ENCODE measurements around the gene NID2.

NID2 gene

DNA sequence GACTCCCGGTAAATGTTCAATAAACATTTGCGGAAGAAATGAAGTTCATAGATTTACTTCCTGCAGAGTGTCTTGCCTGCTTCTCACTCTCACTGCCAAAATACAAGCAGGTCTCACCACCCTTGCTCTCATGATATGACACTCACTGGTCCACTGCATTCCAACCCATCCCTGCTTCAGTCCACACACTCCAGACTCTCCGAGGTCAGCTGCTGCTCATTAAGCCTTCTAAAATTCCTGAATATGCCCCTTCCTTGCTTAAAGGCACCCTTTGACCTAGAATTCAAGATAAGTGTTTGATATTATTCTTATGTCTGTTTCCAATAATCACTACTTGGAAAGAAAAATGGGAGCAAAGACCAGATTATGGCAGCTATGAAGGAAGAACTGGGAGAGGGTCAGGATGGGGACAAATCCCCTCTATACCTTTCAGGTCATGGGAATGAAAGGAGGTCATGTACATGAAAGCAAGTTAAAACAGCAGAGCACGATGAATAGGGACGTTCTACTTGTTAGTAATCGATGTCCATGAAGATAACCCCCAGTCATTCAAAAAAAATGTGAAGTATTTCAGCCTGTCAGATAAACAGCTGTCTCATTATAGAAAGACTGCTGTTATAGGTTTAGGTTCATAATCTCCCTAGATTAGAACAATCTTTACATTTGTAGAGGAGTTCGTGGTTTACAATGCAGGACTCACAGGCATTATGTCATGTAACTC is 10.5 kb upstream of the NID2 start:
- DNase-seq (ENCODE audit: low read depth) = no peak

DNA sequence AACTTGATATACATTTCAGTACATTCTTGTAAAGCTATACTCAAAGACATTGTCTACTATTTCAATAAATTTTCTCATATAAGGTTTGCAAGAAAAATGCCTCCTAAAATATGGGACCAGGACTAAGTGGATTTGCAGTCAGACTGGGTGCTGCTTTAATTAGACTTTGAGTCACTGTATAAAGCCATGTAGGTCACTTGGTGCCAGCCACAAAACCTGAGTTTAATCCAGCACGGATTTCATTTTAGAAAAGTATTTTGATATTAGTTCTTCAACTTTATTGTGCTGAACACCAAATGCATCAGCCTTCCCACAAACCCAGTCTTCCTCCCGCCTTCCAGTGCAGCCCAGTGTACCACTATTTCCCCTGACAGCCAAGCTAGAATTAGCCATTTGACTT is 9.9 kb upstream of the NID2 start:
- DNase-seq (ENCODE audit: low read depth) = no peak

DNA sequence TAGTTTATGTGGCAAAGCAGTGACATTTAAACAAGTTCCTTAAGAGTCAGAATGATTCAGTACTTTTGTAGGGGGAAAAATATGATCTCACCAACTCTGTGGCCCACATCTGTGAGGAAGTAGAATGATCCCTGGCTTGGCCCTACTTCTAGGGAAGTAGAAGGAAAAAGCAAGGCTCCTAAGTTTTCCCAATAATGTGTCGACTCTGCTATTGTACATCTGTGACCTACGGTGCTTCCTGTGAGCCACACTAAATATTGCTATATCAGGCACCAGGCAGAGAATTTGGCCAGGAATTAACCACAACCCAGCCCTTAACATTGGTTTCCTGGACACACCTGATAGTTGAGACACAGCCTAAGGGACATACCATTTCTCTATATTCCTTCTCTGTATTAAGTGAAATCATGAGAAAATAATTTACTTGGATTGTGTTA is 9.3 kb upstream of the NID2 start:
- DNase-seq (ENCODE audit: low read depth) = no peak

DNA sequence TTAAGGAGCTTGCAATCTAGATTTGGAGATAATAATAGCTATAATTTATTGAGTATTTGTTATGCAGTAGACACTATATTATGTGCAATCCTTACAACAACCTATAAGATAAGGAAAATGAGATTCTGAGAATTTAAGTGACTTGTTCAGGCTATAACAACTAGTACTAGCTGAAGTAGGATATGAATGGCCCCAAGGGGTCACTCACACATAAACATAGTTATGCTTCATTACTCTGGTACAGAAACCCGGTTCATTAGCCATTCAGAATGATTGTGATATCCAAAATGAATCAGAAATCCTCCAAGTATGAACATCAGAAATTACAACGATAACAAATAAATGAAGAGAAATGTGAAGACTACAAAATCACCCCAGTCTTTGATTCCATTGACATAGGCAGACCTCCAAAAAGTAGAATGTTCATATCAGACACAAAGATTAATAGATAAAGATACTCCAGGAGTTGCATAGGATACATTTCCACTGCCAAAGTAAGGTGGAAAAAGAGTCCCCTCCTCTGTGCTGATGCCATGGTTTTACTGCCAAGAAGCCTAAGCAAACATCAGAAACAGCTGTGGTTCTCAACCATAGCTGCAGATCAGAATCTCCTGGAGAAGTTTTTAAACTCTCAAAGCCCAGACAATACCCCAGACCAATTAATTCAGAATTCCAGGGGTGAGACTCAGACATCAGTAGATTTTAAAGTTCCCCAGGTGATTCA is 8.6 kb upstream of the NID2 start:
- no peak for DNase-seq (ENCODE audit: low read depth)

DNA sequence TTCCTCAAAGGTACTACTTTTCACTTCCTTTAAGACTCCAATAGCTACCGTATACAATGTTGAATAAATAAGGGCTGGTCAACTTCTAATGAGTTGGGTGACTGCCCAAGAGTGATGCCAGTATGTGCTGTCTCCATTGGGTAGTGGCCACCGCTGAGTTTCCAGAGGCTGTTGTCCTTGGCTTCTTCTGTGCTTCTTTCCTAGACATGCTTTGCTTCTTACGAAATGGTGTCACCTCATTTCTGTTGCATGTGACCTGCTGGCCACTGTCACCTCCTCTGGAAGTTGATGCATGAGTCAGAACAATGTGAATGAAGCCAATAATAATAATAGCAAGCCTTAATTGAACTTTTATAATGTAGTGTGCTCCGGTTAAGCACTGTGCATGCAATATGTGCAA is 7.5 kb upstream of the NID2 start:
- no peak for DNase-seq (ENCODE audit: low read depth)

DNA sequence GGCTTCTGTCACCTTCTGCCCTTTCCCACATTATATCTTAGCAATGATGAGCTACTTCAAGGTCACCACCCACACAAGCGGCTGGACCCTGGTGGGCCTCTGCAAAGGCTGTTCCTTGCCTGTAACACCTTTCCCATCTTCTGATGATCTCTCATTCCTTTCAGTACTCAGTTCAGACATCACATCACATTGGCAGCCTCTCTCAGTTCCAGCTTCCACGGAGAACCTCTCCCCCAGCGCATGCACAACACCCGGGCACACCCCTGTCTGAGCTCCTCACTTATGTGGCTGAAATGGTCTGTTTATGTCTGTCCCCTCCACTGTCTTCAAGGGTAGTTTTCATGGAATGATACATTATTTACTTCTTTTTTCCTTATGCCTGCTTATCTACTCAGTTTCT is 6.5 kb upstream of the NID2 start:
- no peak for DNase-seq (ENCODE audit: low read depth)

DNA sequence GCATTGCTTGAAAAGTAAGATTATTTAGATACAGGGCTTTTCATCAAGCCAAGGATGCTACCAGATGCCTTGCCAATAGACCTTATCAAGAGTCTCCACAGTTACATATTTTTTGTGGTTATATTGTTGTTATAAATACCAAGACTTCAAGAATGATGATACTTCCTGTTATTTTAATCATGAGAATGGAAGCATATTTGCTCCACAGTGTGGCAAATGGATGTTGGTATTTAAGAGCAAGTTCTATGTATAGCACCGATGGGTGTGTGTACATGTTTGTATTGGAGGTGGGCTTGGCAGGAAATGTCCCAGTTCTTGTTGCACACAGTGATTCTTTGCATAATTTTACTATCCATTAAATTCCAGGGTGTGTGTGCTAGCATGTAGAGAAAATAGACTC is 4.4 kb upstream of the NID2 start:
- no peak for DNase-seq (ENCODE audit: low read depth)

DNA sequence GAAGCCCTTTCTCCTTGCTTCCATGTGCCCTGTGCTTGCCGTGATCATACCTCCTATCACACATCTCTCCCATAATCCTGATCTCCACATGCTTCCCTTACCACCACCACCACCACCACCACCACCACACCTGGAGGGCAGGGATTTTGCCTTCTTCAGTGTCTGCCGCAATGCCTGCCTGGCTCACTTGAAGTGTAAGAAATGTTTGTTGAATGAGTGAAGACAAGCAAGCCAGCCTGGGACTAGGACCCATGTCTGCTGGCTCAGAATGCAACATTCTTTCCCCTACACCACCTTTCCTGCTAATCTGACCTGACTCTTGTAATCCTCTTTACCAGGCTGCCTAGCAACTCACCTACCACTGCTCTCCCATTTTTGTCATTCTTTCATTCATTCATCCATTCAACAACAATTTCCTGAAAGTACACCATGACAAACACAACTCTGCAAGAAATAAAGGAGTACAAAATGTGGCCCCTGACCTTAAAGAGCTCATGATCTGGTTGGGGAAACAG is 3.5 kb upstream of the NID2 start:
- DNase-seq (ENCODE audit: low read depth) = no peak

DNA sequence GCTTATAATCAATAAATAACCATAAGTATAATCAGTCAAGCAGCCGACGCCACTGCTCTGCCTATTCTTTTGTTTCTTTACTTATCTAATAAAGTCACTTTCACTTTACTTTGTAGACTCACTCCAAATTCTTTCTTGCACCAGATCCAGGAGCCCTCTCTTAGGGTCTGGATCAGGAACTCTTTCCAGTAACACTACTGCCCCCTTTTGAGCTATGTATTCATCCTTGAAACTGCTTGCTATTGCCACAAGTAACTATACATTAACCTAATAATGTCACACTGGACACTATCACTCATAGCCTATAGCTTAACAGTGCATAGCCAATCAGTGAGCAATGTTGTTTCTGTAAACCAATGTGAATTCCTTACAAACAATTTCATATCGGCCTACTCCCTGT is 2.8 kb upstream of the NID2 start:
- DNase-seq (ENCODE audit: low read depth) = no peak

DNA sequence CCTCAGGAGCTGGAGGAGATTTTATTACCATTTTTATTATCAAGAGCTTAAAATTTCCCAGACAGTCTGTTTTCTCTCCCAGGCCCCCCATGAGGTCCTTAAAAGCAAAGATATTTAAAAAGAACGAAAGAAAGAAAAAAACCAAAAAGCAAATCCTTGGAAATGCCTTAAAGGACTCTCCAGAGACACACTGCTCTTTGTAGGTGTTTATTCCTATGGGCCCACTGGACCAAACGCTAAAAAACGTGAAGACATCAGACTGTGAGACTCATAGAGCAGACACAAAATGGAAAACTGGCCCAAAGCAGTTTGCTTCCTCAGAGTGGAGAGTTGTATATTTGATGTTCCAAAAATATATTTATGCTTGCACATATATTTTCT is 1.2 kb upstream of the NID2 start:
- DNase-seq (ENCODE audit: low read depth) = no peak

DNA sequence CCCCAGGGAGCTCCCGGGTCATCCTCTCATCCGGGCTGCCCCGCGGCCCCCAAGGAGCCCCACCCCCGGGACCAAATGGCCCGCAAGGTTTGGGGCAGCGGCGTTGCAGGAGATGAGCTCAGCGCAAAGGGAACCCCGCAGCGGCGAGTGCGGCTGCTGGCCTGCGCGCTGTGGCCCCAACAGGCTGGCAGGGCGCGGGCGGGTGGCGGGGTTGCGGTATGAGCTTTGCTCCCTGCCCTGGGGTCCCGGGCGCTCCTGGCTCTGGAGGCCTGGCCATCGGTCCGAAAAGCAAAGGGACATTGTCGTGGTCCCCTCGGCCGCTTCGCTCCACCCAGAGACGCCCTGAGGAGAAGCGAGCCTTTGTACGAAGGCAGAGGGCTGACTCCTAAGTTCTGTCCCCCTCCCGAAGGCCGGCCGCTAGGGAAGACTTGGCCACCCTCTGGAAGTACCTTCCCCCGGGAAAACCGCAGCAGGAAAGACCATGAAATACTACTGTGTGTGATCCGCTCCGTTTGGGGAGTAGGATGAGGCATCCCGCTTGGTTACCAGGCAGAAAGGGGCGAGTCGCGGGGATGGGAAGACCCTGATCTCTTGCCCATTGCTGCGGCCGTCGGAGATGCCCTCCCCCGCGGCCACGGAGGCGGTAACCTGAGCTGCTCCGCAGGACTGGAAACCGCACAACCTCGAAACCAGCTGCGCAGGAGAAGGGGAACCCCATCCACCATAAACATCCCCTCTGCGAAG is 620 bp upstream of the NID2 start:
- DNase-seq (ENCODE audit: low read depth) = no peak

DNA sequence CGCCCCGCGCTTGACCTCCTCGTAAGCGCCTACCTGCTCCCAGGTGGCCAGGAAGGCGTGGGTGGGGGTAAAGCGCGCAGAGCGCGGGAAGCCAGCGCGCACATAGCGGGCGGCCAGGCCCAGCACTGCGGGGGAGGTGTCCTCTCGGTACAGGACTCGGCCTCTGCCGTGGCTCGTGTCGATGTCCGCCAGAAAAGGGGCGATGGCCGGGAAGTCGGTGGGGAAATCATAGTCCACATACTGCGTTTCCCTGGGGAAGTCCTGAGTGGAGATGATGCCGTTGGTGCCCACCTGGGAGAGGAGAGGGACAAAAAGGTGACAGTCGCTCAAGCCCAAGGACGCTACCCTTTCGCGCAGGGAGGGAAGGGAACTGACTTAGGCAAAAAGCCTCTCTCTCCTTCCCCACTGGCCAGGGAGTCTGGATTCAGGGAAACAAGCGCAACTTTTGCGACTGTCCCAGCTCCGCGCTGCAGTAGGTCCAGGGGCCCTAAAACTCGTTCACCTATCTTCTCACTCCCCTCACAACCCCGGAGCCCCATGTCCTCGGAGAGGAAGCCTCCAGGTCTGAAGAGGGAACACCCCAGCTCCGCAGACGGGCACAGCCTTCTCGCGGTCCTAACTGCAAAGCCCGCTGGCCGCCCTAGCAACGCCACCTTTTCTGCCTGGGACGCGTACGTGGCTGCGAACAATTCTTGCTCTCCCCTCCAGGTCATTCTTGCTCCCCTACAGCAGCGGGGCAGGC is 815 bp downstream of the NID2 start:
- DNase-seq (ENCODE audit: low read depth) = no peak

DNA sequence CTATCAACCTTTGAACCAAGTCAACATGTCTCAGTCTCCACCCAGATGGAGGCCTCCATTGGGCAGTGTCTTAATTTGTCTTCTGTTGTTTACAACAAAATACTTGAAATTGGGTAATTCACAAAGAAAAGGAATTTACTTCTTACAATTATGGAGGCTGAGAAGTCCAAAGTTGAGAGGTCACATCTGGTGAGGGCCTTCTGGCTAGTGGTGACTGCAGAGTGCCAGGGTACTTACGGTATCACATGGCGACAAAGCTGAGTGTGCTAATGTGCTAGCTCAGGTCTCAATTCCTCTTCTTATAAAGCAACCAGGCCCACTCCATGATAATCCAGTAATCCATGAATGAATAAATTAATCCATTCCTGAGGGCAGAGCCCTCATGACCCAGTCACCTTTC is 4.7 kb downstream of the NID2 start:
- no peak for DNase-seq (ENCODE audit: low read depth)

DNA sequence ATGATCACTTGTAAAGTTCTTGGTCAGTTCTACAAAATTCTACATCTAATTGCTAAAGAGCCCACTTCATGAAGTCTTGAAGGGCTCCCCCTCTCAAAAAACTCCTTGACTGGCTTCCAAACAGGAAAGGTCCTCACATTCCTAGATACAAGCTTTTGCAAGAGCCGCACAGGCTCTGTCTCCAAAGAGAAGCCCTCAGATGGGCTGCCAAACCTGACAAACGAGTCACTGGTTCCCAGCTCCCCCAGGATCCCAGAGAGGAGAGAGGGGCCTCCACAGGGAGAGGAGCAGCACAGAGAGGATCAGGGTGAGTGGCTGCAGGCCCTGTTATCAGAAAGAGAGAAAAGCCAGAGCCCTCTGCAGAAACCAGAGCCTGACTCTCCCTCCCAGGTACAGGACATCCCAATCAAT is 5.8 kb downstream of the NID2 start:
- no peak for DNase-seq (ENCODE audit: low read depth)

DNA sequence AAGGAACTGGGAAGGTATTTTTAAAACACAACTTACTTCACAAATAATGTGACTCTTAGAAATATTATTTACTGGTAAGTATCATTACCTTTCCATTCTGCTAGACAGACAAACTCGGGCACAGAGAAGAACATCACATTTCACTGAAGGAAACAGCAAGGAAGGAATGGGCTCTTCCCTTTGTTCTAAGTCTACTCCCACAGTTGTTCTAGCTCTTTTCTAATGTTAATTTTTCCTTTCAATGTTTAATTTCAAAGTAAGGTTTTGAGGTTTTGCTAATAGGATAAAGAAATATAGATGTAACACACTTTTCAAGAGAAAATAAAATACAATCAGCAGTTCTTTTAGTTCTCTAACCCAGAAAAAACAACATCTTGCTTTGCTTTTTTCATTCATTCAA is 7.0 kb downstream of the NID2 start:
- DNase-seq (ENCODE audit: low read depth) = no peak

DNA sequence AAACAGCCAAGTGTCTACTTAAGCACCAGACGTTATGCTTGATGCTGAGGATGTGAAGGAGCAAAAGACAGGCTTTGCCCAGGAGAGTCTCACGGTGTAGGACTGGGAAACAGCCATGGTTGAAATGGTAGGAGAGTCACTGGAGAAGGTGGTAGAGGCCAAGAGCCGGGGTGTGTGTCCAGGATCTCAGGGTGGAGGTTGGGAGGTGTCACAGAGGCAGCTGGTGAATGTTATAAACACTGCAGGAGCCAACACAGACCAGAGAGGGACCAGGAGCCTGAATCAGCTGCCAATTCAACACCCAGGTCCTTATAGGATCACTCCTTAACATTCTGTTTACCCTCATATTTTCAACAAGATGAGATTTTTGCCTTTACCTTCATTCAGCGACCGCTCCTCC is 7.5 kb downstream of the NID2 start:
- DNase-seq (ENCODE audit: low read depth) = no peak

DNA sequence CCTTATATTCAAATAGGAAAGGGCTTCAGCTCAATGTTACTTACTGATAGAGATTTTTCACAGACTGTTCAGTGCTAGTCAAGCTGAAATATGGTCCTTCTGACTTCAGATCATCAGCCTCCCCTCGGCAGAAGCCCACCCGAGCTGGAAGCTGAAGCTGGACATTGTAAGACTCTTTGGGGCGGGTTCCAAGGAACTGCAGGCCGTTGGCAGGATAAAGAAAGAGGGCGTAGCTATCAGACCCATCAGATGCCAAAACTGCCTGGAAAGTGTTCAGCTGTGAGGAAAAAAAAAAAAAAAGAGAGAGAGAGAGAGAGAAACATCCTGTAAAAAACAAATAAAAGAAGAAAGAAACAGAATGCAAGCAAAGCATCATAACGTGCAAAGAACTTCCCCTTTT is 8.8 kb downstream of the NID2 start:
- DNase-seq (ENCODE audit: low read depth) = no peak

DNA sequence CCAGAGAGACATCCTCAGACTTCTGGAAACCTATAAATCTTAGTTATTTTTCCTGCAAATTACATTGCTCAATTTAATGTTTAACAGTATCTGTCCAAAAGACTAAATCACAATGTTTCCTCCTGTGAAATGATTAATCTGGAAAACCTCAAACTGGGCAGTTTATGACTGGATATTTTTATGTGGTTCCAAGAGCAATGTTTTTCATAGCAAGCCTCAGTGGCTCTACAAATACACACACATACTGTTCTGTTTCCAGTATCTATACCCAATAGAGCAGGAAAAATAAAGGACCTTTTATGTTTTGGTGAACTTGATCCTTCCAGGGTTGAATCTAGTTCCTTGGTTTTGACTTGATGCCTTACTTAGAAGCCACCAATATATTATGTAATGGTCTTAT is 9.2 kb downstream of the NID2 start:
- DNase-seq (ENCODE audit: low read depth) = no peak

DNA sequence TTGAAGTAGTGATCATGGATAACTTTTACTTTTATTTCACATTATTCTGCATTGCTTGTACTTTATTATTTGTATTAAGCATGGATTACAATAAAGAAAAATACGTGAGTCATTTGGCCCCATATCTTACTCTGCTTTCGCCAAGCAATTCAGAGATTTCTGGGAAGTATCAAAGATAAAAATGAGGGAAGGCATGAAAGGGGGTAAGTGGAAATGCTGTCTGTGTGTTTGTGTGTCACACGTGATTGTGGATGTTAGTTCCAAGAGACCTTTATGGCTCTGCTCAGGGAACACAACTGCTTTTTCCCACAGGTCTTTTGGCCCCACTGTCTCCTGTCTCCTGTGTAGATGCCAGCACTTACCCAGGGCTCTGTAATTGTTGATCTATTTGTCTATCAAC is 10.5 kb downstream of the NID2 start:
- DNase-seq (ENCODE audit: low read depth) = no peak

DNA sequence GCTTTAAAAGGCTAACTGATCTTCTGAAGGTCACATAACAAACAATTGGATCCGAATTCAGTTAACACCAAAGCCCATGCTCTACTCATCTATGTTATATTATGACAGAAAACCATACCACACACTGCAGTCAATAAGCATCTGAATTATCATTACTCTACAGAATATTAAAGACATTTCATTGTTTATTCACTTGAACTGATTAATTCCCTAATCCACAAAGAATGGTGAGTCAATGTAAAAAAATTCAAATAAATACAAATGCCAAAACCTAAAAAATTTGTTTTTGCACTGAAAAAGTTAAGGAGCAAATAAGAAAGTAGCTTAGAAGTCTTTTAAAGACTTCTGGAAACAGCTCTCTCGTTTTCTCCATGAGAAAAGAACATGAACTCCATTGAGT is 13.7 kb downstream of the NID2 start:
- no peak for DNase-seq (ENCODE audit: low read depth)

DNA sequence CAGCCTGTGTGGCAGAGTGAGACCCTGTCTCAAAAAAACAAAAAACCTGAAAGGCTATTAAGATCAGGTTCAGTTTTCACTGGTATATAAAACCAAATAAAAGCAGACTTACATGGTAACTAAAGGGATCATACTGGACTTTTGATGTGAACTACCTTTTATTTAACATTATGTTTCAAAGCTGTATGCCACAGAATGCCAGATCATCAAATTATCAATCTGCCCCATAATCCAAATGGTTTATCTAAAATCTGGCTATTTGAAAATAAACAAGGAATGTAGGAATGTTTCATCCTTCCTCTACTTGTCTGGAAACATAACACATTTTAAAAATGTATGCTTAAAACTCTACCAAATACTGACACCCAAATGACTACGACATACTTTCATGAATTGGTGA is 14.2 kb downstream of the NID2 start:
- no peak for DNase-seq (ENCODE audit: low read depth)

DNA sequence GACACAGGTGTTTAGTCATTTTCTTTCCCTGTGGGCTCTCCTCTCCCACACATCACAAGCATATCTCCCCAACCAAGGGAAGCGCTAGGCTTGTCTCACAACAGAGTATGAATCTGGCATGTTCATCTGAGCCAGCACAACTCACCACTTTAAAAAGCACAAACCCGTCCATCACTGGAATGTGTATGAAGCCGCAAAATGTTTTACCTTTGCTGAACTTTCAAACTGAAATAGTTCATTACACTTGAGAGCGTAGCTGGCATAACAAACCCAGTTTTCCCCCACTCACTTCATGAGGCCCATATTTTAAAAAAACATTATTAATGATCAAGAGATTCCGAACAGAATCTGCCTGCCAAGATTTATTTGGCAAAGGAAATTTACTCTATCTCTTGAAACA is 15.8 kb downstream of the NID2 start:
- DNase-seq (ENCODE audit: low read depth) = no peak

Measured in stimulated activated CD8-positive, alpha-beta memory T cell treated with anti-CD3 and anti-CD28 coated beads, Interleukin-15, amount 100 ng/mL, for 24 hours (primary cell).